SKM-1 (cell line): ENCODE results near the gene MAN1C1.
"Not testable (repeated sequence)": the region's sequence is repeated elsewhere in the genome, so short reads cannot be mapped to it uniquely, and the experiment has no call there.

Source experiments
- DNase-seq: peaks from one replicate; lab custom pipeline; 2025; ENCODE audit not compliant: unreplicated experiment; lab: John Stamatoyannopoulos, UW

The MAN1C1 gene

GRCh38 chr1:25734991-25735390 is 118.4 kb downstream of the MAN1C1 start:
- DNase-seq: not testable (repeated sequence)

GRCh38 chr1:25735956-25736529 is 119.5 kb downstream of the MAN1C1 start:
- DNase-seq: no peak

- no peak for DNase-seq
Observed at GRCh38 chr1:25737130-25737529, 120.5 kb downstream of the MAN1C1 start.

GRCh38 chr1:25738499-25738898 is 121.9 kb downstream of the MAN1C1 start:
- DNase-seq: no peak

GRCh38 chr1:25739341-25739740 is 122.8 kb downstream of the MAN1C1 start:
- no peak for DNase-seq

GRCh38 chr1:25740071-25740470 is 123.5 kb downstream of the MAN1C1 start:
- no peak for DNase-seq

GRCh38 chr1:25742316-25742715 is 125.7 kb downstream of the MAN1C1 start:
- DNase-seq: no peak

GRCh38 chr1:25743164-25744139 is 126.9 kb downstream of the MAN1C1 start:
- DNase-seq: no peak

- DNase-seq: no peak
Observed at GRCh38 chr1:25744140-25744581, 127.6 kb downstream of the MAN1C1 start.

- DNase-seq: no peak
Observed at GRCh38 chr1:25744636-25745425, 128.2 kb downstream of the MAN1C1 start.

GRCh38 chr1:25746299-25747045 is 129.9 kb downstream of the MAN1C1 start:
- DNase-seq: no peak

GRCh38 chr1:25747046-25747719 is 130.6 kb downstream of the MAN1C1 start:
- no peak for DNase-seq

GRCh38 chr1:25748531-25749205 is 132.1 kb downstream of the MAN1C1 start:
- no peak for DNase-seq

- DNase-seq: no peak
Observed at GRCh38 chr1:25750923-25751605, 134.5 kb downstream of the MAN1C1 start.

- DNase-seq: no peak
Observed at GRCh38 chr1:25754470-25755181, 138.0 kb downstream of the MAN1C1 start.

GRCh38 chr1:25755475-25756125 is 139.0 kb downstream of the MAN1C1 start:
- DNase-seq: no peak

- DNase-seq: no peak
Observed at GRCh38 chr1:25756215-25756614, 139.6 kb downstream of the MAN1C1 start.
